Activated B cell treated with CpG ODN at 0.5 μM for 24 hours (primary cell): ENCODE measurements around the gene DPM2. TPM values are rescaled to one million over a fixed set of nuclear protein-coding genes. Genes with fewer than 3 reads are reported as not detected.

ENCODE experiments used
- ATAC-seq: fragments of 200-7000 bp; cut with Tn5 transposase; one replicate; pipeline ENCODE4 v1.10.0; 2021; ENCODE audit warnings: low read depth, mild to moderate bottlenecking, moderate library complexity
- CTCF ChIA-PET: fragments of 350-600 bp; sonication (Branson Sonifier 250); formaldehyde crosslinking; loops from one replicate; lab custom pipeline; 2021; ENCODE audit warnings: antibody characterized with exemption; lab: Charles Lee
- POLR2A ChIA-PET: fragments of 350-600 bp; sonication (Branson Sonifier 250); formaldehyde crosslinking; loops from one replicate; lab custom pipeline; 2021; ENCODE audit warnings: antibody characterized with exemption; lab: Charles Lee
- DNase-seq: peaks from one replicate; pipeline ENCODE4 v3.0.0; 2022
- H3K27ac Mint-ChIP-seq: one replicate; pipeline ENCODE4 v1.8.0; 2020; ENCODE audit warnings: mixed read lengths
- H3K27me3 Mint-ChIP-seq: one replicate; pipeline ENCODE4 v1.8.0; 2021; ENCODE audit warnings: mixed read lengths
- H3K36me3 Mint-ChIP-seq: one replicate; pipeline ENCODE4 v1.8.0; 2021; ENCODE audit warnings: low read depth, mixed read lengths
- H3K4me1 Mint-ChIP-seq: one replicate; pipeline ENCODE4 v1.8.0; 2021; ENCODE audit warnings: mixed read lengths
- H3K4me3 Mint-ChIP-seq: one replicate; pipeline ENCODE4 v1.8.0; 2020; ENCODE audit warnings: mild to moderate bottlenecking, mixed read lengths
- H3K9me3 Mint-ChIP-seq: one replicate; pipeline ENCODE4 v1.8.0; 2020; ENCODE audit warnings: mixed read lengths
- CTCF ChIP-seq: fragments of 200-600 bp; IDR thresholded peaks from one replicate; pipeline ENCODE4 v1.8.0; 2022; ENCODE audit warnings: antibody characterized with exemption, mild to moderate bottlenecking
- intact Hi-C: fragments of 100-400 bp; cut with micrococcal nuclease; formaldehyde crosslinking; loops from one replicate; pipeline ENCODE4 v1.15.1; 2024
- total RNA-seq: library from RNA; stranded (reverse); gene quantifications from 2 replicates; pipeline ENCODE4 v1.2.3, GENCODE V29; 2022

Gene DPM2
- total RNA-seq, 1 donor from 2014 or later = 50.6 TPM

- Mint-ChIP-seq H3K4me3 (no peak overlapping the region), H3K36me3 (peaks cover 45% of the 10 kb centered on the region), H3K27me3 (no peaks in the 10 kb centered on the region), H3K4me1 (peaks cover 80% of the 10 kb centered on the region), H3K27ac (peak overlapping the region; percentile 69), H3K9me3 (peaks cover 3% of the 10 kb centered on the region)
- ChIA-PET CTCF (no interaction called here), POLR2A (interaction anchor here (1.2 to 3.0 kb wide), 3 partner anchors 10 to 23 kb away, joined by 3 to 13 read pairs (median 3); no protein-coding TSS in a partner anchor)
- ATAC-seq (no peak), DNase-seq (no peak)
- no peak for TF ChIP-seq CTCF
- intact Hi-C loops = no loop called here
These were observed 23.5 kb upstream of the DPM2 start for GRCh38 chr9:127961155-127961490.

GRCh38 chr9:127960410-127961154, 22.9 kb upstream of the DPM2 start:
- DNase-seq (no peak), ATAC-seq (no peak)
- CTCF ChIA-PET = no interaction called here
- H3K9me3 Mint-ChIP-seq = peaks cover 3% of the 10 kb centered on the region
- peak overlapping the region; percentile 75 for H3K27ac Mint-ChIP-seq
- H3K4me1 Mint-ChIP-seq = peaks cover 80% of the 10 kb centered on the region
- H3K4me3 Mint-ChIP-seq = no peak overlapping the region
- POLR2A ChIA-PET = interaction anchor here (1.2 to 3.0 kb wide), 3 partner anchors 11 to 23 kb away, joined by 3 to 13 read pairs (median 3); no protein-coding TSS in a partner anchor
- H3K27me3 Mint-ChIP-seq = no peaks in the 10 kb centered on the region
- H3K36me3 Mint-ChIP-seq = peaks cover 44% of the 10 kb centered on the region
- no peak for TF ChIP-seq CTCF
- intact Hi-C loops = no loop called here

- Mint-ChIP-seq H3K36me3 (peaks cover 42% of the 10 kb centered on the region), H3K4me1 (peaks cover 80% of the 10 kb centered on the region), H3K27ac (peak overlapping the region; percentile 75), H3K9me3 (peaks cover 3% of the 10 kb centered on the region), H3K27me3 (no peaks in the 10 kb centered on the region), H3K4me3 (no peak overlapping the region)
- intact Hi-C loops = no loop called here
- no peak for ATAC-seq
- no peak for TF ChIP-seq CTCF
- CTCF ChIA-PET = interaction anchor here (1.0 to 8.6 kb wide), 3 partner anchors 19 to 158 kb away, joined by 3 to 180 read pairs (median 7); no protein-coding TSS in a partner anchor
- no peak for DNase-seq
- POLR2A ChIA-PET = interaction anchor here (0.5 to 3.0 kb wide), 4 partner anchors 11 to 871 kb away, joined by 3 to 13 read pairs (median 4); no protein-coding TSS in a partner anchor
These were observed 22.3 kb upstream of the DPM2 start for GRCh38 chr9:127959841-127960409.

- Mint-ChIP-seq H3K36me3 (peaks cover 42% of the 10 kb centered on the region), H3K27me3 (no peaks in the 10 kb centered on the region), H3K27ac (peak overlapping the region; percentile 75), H3K9me3 (peaks cover 3% of the 10 kb centered on the region), H3K4me1 (peaks cover 83% of the 10 kb centered on the region), H3K4me3 (no peak overlapping the region)
- ATAC-seq = no peak
- POLR2A ChIA-PET = interaction anchor here (0.5 to 3.0 kb wide), 3 partner anchors 12 to 110 kb away, joined by 3 to 13 read pairs (median 4); no protein-coding TSS in a partner anchor
- no peak for TF ChIP-seq CTCF
- no peak for DNase-seq
- intact Hi-C loops = no loop called here
- CTCF ChIA-PET = interaction anchor here (1.0 to 8.6 kb wide), 3 partner anchors 18 to 158 kb away, joined by 3 to 180 read pairs (median 7); no protein-coding TSS in a partner anchor
These were observed 21.7 kb upstream of the DPM2 start for GRCh38 chr9:127959398-127959797.

- peak overlapping the region; percentile 71 for H3K27ac Mint-ChIP-seq
- ChIA-PET CTCF (interaction anchor here (1.0 to 8.6 kb wide), 3 partner anchors 18 to 159 kb away, joined by 3 to 180 read pairs (median 7); no protein-coding TSS in a partner anchor), POLR2A (interaction anchor here (0.5 to 6.6 kb wide), 3 partner anchors 12 to 74 kb away, joined by 3 to 67 read pairs (median 3); no protein-coding TSS in a partner anchor)
- no peaks in the 10 kb centered on the region for H3K27me3 Mint-ChIP-seq
- intact Hi-C loops = no loop called here
- no peak overlapping the region for H3K4me3 Mint-ChIP-seq
- ATAC-seq = no peak
- H3K4me1 Mint-ChIP-seq = peaks cover 81% of the 10 kb centered on the region
- H3K9me3 Mint-ChIP-seq = peaks cover 3% of the 10 kb centered on the region
- peaks cover 41% of the 10 kb centered on the region for H3K36me3 Mint-ChIP-seq
- no peak for DNase-seq
- no peak for TF ChIP-seq CTCF
These were observed 21.1 kb upstream of the DPM2 start for GRCh38 chr9:127958728-127959127.
